ENCODE results near the gene KRT12.

KRT12 gene

GRCh38 chr17:40846515-40847144 is 20.4 kb downstream of the KRT12 start:
- in situ Hi-C loops (cut with HindIII; ENCODE audit: low sequenced_read_pairs): no loop called here

- in situ Hi-C loops (cut with HindIII; ENCODE audit: low sequenced_read_pairs): no loop called here
Measured at GRCh38 chr17:40844671-40845107, 22.3 kb downstream of the KRT12 start.

DNA sequence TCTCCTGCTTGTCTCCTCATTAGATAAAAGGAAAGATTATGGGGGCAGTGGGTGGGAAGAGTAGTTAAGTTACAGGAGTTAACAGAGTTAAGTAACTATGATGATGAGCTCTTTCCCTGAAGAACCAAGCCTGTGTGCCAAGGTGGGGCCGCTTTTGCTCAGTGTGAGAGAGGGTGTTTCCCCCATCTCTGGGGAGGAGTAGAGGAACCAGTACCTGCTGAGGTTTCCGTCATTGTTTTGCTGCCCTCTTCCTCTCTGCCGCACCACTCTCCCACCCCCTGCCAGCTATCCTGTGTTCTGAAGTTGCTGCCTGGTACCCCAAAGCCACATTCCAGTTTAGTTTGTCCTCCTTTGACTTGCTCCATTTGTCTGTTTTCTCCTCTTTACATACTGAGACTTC is 23.8 kb downstream of the KRT12 start:
- in situ Hi-C loops (cut with HindIII; ENCODE audit: low sequenced_read_pairs): no loop called here

GRCh38 chr17:40841246-40841645 is 25.8 kb downstream of the KRT12 start:
- in situ Hi-C loops (cut with HindIII; ENCODE audit: low sequenced_read_pairs): no loop called here

GRCh38 chr17:40839194-40839593 is 27.8 kb downstream of the KRT12 start:
- in situ Hi-C loops (cut with HindIII; ENCODE audit: low sequenced_read_pairs): no loop called here

- in situ Hi-C loops (cut with HindIII; ENCODE audit: low sequenced_read_pairs): no loop called here
Measured at GRCh38 chr17:40836020-40836419, 31.0 kb downstream of the KRT12 start.

GRCh38 chr17:40833882-40834281 is 33.1 kb downstream of the KRT12 start:
- in situ Hi-C loops (cut with HindIII; ENCODE audit: low sequenced_read_pairs): no loop called here

DNA sequence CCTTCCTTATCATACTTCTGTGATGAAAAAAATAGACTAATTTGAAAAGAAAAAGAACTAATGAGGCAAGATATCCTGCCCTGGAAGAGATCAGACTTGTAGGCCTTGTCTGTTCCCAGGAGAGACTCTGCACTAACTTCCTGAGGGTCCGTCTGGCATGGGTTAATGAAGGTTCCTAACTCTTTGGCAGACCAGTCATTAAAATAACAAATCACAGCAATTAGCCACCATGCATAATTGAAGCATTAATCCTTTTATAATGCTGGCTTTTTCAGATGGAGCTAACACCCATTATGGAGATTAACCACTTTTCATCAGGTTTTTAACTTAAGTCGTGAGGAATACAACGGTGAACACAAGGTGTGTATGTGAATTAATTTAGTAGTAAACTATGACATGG is 34.2 kb downstream of the KRT12 start:
- in situ Hi-C loops (cut with HindIII; ENCODE audit: low sequenced_read_pairs): no loop called here

DNA sequence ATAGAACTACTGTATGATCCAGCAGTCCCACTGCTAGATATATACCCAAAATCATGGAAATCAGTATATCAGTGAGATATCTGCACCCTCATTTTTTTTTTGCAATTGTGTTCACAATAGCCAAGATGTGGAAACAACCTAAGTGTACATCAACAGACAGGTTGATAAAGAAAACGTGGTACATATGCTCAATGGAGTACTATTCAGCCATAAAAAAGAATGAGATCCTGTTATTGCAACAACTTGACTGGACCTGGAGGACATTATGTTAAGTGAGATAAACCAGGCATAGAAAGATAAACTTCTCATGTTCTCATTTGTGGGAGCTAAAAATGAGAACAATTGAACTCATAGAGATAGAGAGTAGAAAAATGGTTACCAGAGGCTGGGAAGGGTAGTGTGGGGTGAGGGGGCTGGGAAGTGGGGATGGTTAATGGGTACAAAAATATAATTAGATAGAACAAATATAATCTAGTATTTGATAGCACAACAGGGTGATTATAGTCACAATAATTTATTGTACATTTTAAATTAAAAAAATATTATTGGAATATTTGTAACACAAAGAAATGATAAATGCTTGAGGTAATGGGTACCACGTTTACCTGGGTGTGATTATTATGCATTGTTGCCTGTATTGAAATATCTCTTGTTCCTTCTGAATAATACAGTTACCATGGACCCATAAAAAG is 36.8 kb downstream of the KRT12 start:
- in situ Hi-C loops (cut with HindIII; ENCODE audit: low sequenced_read_pairs): no loop called here

GRCh38 chr17:40828454-40829044 is 38.5 kb downstream of the KRT12 start:
- in situ Hi-C loops (cut with HindIII; ENCODE audit: low sequenced_read_pairs): no loop called here

- in situ Hi-C loops (cut with HindIII; ENCODE audit: low sequenced_read_pairs): no loop called here
Measured at GRCh38 chr17:40827746-40828453, 39.1 kb downstream of the KRT12 start.

DNA sequence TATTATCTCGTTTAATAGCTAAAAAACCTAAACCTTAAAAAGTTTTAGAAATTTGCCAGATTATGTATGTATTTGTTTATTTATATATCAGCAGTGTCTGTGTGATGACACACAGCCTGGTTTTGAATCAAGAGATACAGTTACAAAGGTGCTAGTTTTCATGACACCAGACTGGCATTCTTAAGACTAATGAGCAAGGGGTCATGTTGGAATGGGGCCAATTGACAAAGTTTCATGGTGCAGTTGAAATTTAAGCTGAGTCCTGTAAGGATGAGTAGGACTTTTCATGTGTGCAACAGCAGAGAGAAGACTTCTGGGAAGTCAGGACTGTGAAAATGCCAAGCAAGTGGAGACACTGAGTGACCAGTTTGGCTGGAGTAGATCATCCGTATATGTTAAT is 41.4 kb downstream of the KRT12 start:
- in situ Hi-C loops (cut with HindIII; ENCODE audit: low sequenced_read_pairs): no loop called here

DNA sequence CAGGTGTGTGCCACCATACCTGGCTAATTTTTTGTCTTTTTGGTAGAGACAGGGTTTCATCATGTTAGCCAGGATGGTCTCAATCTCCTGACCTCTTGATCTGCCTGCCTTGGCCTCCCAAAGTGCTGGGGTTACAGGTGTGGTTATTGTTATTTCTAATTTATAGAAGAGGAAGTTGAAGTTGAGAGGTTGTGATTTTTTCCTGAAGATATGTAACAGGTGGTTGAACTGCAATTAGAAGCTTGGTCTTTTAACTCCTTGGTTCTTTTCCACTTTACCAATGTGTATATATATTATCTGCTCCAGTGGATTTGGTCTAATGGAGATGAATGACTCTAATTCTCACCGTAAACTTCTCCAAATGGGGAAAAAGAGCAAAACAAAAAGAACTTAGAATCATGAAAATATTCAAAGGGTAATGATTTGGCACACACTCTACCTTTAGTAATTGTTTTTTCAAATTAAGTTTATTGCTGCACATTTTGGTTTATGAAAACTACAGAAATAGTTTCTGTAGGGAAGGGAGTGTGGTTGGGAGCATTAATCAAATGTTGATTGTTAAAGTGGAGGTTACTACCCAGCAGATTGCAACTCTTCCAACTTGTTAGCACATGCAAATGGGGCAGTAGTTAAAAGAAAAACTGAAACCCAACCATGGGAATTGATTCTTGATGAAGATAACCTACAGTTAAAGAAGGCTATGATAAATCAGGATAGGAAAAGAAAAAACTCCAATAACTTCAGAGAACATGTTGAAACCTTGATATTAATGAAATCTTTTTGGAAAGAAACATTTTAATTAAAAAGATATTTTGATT is 42.8 kb downstream of the KRT12 start:
- in situ Hi-C loops (cut with HindIII; ENCODE audit: low sequenced_read_pairs): no loop called here

GRCh38 chr17:40822132-40822812 is 44.8 kb downstream of the KRT12 start, which contains the start of gene KRT10:
TSS of gene KRT10 (minus strand) at chr17:40822614. CDS start at chr17:40822585, 29 bp downstream.
- in situ Hi-C loops (cut with HindIII; ENCODE audit: low sequenced_read_pairs): no loop called here

- in situ Hi-C loops (cut with HindIII; ENCODE audit: low sequenced_read_pairs): no loop called here
Measured at GRCh38 chr17:40821536-40821935, 45.5 kb downstream of the KRT12 start.

- in situ Hi-C loops (cut with HindIII; ENCODE audit: low sequenced_read_pairs): no loop called here
Measured at GRCh38 chr17:40820228-40820838, 46.7 kb downstream of the KRT12 start.

GRCh38 chr17:40819528-40820125 is 47.4 kb downstream of the KRT12 start:
- in situ Hi-C loops (cut with HindIII; ENCODE audit: low sequenced_read_pairs): no loop called here

DNA sequence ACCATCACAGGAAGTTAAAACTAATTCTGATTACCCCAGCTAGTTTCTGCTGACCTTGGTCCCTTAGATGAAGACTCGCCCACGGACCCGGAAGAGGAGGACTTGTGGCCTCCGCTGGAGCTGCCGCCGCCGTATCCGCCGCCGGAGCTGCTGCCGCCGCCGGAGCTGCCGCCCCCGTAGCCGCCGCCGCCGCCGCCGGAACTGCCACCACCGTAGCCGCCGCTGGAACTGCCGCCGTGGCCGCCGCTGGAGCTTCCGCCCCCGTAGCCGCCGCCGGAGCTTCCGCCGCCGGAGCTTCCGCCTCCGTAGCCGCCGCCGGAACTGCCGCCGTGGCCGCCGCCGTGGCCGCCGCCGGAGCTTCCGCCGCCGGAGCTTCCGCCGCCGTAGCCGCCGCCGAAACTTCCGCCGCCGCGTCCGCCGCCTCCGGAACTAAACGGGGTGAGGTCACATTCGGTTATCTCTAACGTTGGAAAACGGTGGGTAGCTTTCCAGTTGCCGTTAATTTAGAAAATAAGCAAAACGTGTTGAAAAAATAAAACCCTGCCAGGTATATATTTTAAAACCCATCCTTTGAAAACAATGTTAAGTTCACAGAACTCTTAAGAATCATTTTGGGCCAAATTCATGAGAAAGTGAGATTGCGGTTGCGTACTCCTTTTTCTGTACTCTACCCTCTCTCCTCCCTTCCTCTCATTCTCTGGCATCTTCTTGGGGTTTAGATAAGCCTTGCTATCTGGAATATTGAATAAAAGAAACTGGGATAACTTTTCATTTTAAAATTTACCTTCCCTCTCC is 48.1 kb downstream of the KRT12 start:
- in situ Hi-C loops (cut with HindIII; ENCODE audit: low sequenced_read_pairs): no loop called here

- in situ Hi-C loops (cut with HindIII; ENCODE audit: low sequenced_read_pairs): no loop called here
Measured at GRCh38 chr17:40818343-40818732, 48.7 kb downstream of the KRT12 start.
